Ovary (tissue), 9 donors: ENCODE data around the gene ALOX12. TPM values are rescaled to one million over a fixed set of nuclear protein-coding genes. Genes with fewer than 3 reads are reported as not detected.
"Not testable (repeated sequence)": the region's sequence is repeated elsewhere in the genome, so short reads cannot be mapped to it uniquely, and the experiment has no call there.

Experiments
- DNase-seq, 5 donors: peaks; one replicate each; pipeline ENCODE4 v3.0.0-alpha.2; 2019 to 2020
- H3K27ac ChIP-seq, 2 donors: fragments of 200-600 bp; one replicate each; pipeline versions ENCODE4 v1.5.1 to v1.8.0; 2019 to 2022
- H3K27me3 ChIP-seq: fragments of 200-600 bp; one replicate; pipeline ENCODE4 v1.8.0; 2022
- H3K36me3 ChIP-seq: fragments of 200-600 bp; sonication (generic); one replicate; pipeline ENCODE4 v1.5.1; 2019
- H3K4me1 ChIP-seq: one replicate; pipeline ENCODE4 v1.8.1; 2013; ENCODE audit warnings: mild to moderate bottlenecking, moderate library complexity; ENCODE audit not compliant: insufficient read depth
- H3K4me3 ChIP-seq: fragments of 200-600 bp; sonication (generic); one replicate; pipeline ENCODE4 v1.5.1; 2017
- H3K9me3 ChIP-seq, 2 donors: fragments of 200-600 bp in 1 of 2; sonication (generic) in 1 of 2; one replicate each; pipeline versions ENCODE4 v1.5.1 to v1.8.1; 2013 to 2019; ENCODE audit warnings: mild to moderate bottlenecking in 1 of 2, moderate library complexity in 1 of 2
- CTCF ChIP-seq, 3 donors: fragments of 450-650 bp in 2 of 3; fragments of 200-600 bp in 1 of 3; IDR thresholded peaks; one replicate each; pipeline versions ENCODE4 v1.5.1 to v1.8.0; 2016 to 2022; ENCODE audit warnings: antibody characterized with exemption in 3 of 3, mild to moderate bottlenecking in 1 of 3
- EP300 ChIP-seq: sonication (generic); formaldehyde crosslinking; IDR thresholded peaks from one replicate; pipeline ENCODE4 v1.6.1; 2017; ENCODE audit warnings: antibody characterized with exemption
- POLR2A ChIP-seq: fragments of 450-650 bp; IDR thresholded peaks from one replicate; pipeline ENCODE4 v1.6.1; 2017; ENCODE audit warnings: antibody characterized with exemption, mild to moderate bottlenecking, moderate library complexity
- WGBS, 3 donors: extraction: QIAGEN DNeasy Blood & Tissue Kit in 1 of 3; methylation state at CpG; one replicate each; pipeline versions ENCODE4 v1.1.5 to v1.1.7; 2013 to 2017; 5-methylcytosine and 5-hydroxymethylcytosine counted together
- intact Hi-C, 4 donors: fragments of 100-400 bp; cut with DNase I; formaldehyde crosslinking; loops; one replicate each; pipeline versions ENCODE4 v1.11.0 to v1.15.1; 2022 to 2023
- polyA plus RNA-seq, 2 donors: library from polyadenylated mRNA; stranded (reverse); fragments of 200-250 nt in 1 of 2; fragments of 350-450 nt in 1 of 2; fragmentation: Illumina TruSeq in 1 of 2; extraction: RNeasy Lipid Tissue Mini Kit (QIAGEN cat#74804) in 1 of 2; gene quantifications; one replicate each; pipeline ENCODE4 v1.2.3, GENCODE V29; 2013 to 2014
- total RNA-seq, 7 donors: library from RNA; depleted of rRNA in 2 of 7; stranded (reverse); fragments of >200 nt in 2 of 7; fragmentation: NEBNext Ultra II Directional in 3 of 7; extraction: Animal tissue kit (Norgen Biotek cat#: 25700) in 3 of 7; gene quantifications; one replicate each; pipeline versions ENCODE4 v1.1.0 to v1.2.4, GENCODE V29; 2016 to 2023
- donor health status: DM: no; HTN: no; CAD: no; lungs with moderate emphysema.
- donor health status: DM: no; HTN: no; CAD: no.
- donor health status: Bipolar disorder and iron deficiency.
- donor health status: DM: yes; HTN: yes; CAD: no.
- donor health status: DM: no; HTN: no; CAD: no.
- donor health status: DM: yes; HTN: yes; CAD: no.

Gene ALOX12
- total and polyA plus RNA-seq, 9 donors: 0.05 to 0.74 (median 0.56) TPM; not detected in 5

- Histone ChIP-seq H3K27me3 (no peaks in the 10 kb centered on the region), H3K9me3 (no peaks in the 10 kb centered on the region), H3K4me3 (no peak overlapping the region), H3K27ac (no peak overlapping the region), H3K4me1 (peaks cover 4% of the 10 kb centered on the region), H3K36me3 (no peaks in the 10 kb centered on the region)
- TF ChIP-seq CTCF (IDR thresholded peaks at IDR 0.05) (no peak), POLR2A (no peak), EP300 (no peak)
- intact Hi-C loops: no loop called here
- DNase-seq: peak in 1 of 5 donors; percentile 57
- WGBS, 3 donors: 9 to 22% (median 11%) methylated on average over 4 of the region's 4 CpGs
Observed at GRCh38 chr17:6985266-6985665, 10.6 kb upstream of the ALOX12 start.

- TF ChIP-seq POLR2A: no peak
- TF ChIP-seq CTCF (IDR thresholded peaks at IDR 0.05): no peak
- no peak for TF ChIP-seq EP300
- H3K4me1 ChIP-seq: peaks cover 4% of the 10 kb centered on the region
- H3K9me3 ChIP-seq: no peaks in the 10 kb centered on the region
- no peak overlapping the region for H3K4me3 ChIP-seq
- 32 to 46% (median 36%) methylated on average over 3 of the region's 3 CpGs for WGBS, 3 donors
- intact Hi-C loops: no loop called here
- DNase-seq: no peak
- H3K27ac ChIP-seq: no peak overlapping the region
- no peaks in the 10 kb centered on the region for H3K36me3 ChIP-seq
- H3K27me3 ChIP-seq: no peaks in the 10 kb centered on the region
Observed at GRCh38 chr17:6986676-6987075, 9.2 kb upstream of the ALOX12 start.

- no peak overlapping the region for H3K4me3 ChIP-seq
- H3K4me1 ChIP-seq: peaks cover 4% of the 10 kb centered on the region
- intact Hi-C loops: loop anchor here in 1 of 4 donors (10.0 kb wide), 1 partner anchor 325 kb away; no protein-coding TSS in a partner anchor
- WGBS, 3 donors: 91 to 95% (median 94%) methylated on average over 2 of the region's 2 CpGs
- no peak overlapping the region for H3K27ac ChIP-seq
- DNase-seq: no peak
- no peaks in the 10 kb centered on the region for H3K27me3 ChIP-seq
- no peaks in the 10 kb centered on the region for H3K36me3 ChIP-seq
- H3K9me3 ChIP-seq: no peaks in the 10 kb centered on the region
- TF ChIP-seq POLR2A (no peak), EP300 (no peak), CTCF (IDR thresholded peaks at IDR 0.05) (no peak)
Observed at GRCh38 chr17:6989779-6990178, 6.1 kb upstream of the ALOX12 start.

GRCh38 chr17:6993613-6994056 lies 2.2 kb upstream of the ALOX12 start:
- H3K36me3 ChIP-seq, H3K4me1 ChIP-seq, H3K9me3 ChIP-seq, DNase-seq, H3K4me3 ChIP-seq, H3K27me3 ChIP-seq, H3K27ac ChIP-seq: not testable (repeated sequence)
- 75 to 79% (median 76%) methylated on average over 5 of the region's 5 CpGs for WGBS, 3 donors
- intact Hi-C loops: loop anchor here in 1 of 4 donors (10.0 kb wide), 1 partner anchor 329 kb away; no protein-coding TSS in a partner anchor

- no peaks in the 10 kb centered on the region for H3K9me3 ChIP-seq
- H3K36me3 ChIP-seq: no peaks in the 10 kb centered on the region
- 72 to 82% (median 81%) methylated on average over 10 of the region's 10 CpGs for WGBS, 3 donors
- no peak overlapping the region for H3K27ac ChIP-seq
- intact Hi-C loops: loop anchor here in 1 of 4 donors (10.0 kb wide), 1 partner anchor 329 kb away; no protein-coding TSS in a partner anchor
- DNase-seq: no peak
- H3K4me3 ChIP-seq: no peak overlapping the region
- peaks cover 3% of the 10 kb centered on the region for H3K4me1 ChIP-seq
- no peaks in the 10 kb centered on the region for H3K27me3 ChIP-seq
- TF ChIP-seq CTCF (IDR thresholded peaks at IDR 0.05): no peak
Observed at GRCh38 chr17:6994118-6994598, 1.7 kb upstream of the ALOX12 start.
